Measurements from ENCODE around the gene GPR35.

GPR35 gene

GRCh38 chr2:240618776-240619175 lies 6.5 kb upstream of the GPR35 start:
- Histone ChIP-seq H3K4me1 (no peaks in the 10 kb centered on the region), H3K27me3 (ENCODE audit: control insufficient read depth, insufficient read depth, low read length) (no peaks in the 10 kb centered on the region), H2AFZ (no peak overlapping the region), H3K79me2 (no peaks in the 10 kb centered on the region), H3K36me3 (ENCODE audit: control insufficient read depth, insufficient read depth, low read length) (no peaks in the 10 kb centered on the region), H3K27ac (no peak overlapping the region), H3K4me3 (ENCODE audit: low read depth, low read length) (no peak overlapping the region), H3K4me2 (ENCODE audit: low read length) (no peak overlapping the region), H3K9ac (no peak overlapping the region), H3K9me3 (ENCODE audit: control insufficient read depth, low read length) (peaks cover 2% of the 10 kb centered on the region)
- TF ChIP-seq, protein P1, sequence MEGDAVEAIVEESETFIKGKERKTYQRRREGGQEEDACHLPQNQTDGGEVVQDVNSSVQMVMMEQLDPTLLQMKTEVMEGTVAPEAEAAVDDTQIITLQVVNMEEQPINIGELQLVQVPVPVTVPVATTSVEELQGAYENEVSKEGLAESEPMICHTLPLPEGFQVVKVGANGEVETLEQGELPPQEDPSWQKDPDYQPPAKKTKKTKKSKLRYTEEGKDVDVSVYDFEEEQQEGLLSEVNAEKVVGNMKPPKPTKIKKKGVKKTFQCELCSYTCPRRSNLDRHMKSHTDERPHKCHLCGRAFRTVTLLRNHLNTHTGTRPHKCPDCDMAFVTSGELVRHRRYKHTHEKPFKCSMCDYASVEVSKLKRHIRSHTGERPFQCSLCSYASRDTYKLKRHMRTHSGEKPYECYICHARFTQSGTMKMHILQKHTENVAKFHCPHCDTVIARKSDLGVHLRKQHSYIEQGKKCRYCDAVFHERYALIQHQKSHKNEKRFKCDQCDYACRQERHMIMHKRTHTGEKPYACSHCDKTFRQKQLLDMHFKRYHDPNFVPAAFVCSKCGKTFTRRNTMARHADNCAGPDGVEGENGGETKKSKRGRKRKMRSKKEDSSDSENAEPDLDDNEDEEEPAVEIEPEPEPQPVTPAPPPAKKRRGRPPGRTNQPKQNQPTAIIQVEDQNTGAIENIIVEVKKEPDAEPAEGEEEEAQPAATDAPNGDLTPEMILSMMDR (IDR thresholded peaks at IDR 0.05) = no peak

- H3K27ac ChIP-seq = no peak overlapping the region
- H3K79me2 ChIP-seq = no peaks in the 10 kb centered on the region
- H3K36me3 ChIP-seq (ENCODE audit: control insufficient read depth, insufficient read depth, low read length) = no peaks in the 10 kb centered on the region
- H3K4me3 ChIP-seq (ENCODE audit: low read depth, low read length) = no peak overlapping the region
- no peak overlapping the region for H3K9ac ChIP-seq
- peaks cover 2% of the 10 kb centered on the region for H3K9me3 ChIP-seq (ENCODE audit: control insufficient read depth, low read length)
- H3K4me2 ChIP-seq (ENCODE audit: low read length) = no peak overlapping the region
- H3K27me3 ChIP-seq (ENCODE audit: control insufficient read depth, insufficient read depth, low read length) = no peaks in the 10 kb centered on the region
- TF ChIP-seq, protein P1 (IDR thresholded peaks at IDR 0.05) = no peak
- no peaks in the 10 kb centered on the region for H3K4me1 ChIP-seq
- H2AFZ ChIP-seq = no peak overlapping the region
These were observed 5.7 kb upstream of the GPR35 start for GRCh38 chr2:240619506-240620148.

DNA sequence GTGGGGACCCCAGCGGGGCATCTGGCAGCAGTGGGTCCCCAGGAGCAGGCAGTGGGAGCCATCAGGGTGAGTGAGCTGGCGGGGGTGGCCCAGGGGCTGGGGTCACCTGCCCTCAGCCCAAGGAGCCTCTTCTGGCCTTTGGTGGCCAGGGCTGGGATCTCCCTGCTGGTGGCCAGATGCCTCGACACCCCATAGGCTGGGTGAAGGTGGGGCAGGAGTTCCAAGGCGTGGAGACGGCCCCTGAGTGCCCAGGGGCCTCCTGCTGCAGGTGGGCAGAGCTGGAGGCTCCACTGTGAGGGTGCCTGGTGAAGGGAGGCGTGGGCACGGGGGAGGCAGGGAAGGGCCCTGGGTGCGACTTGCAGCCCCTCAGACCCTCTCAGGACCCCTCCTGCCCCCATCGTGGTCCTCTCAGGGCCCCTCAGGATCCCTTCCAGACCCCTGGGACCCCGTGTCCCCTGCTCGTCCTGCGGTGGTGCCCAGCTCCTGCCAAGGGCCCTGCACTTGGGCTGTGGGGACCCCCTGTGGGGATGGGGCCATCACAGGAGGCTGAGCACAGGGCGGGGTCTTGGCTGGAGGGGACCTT lies 5.0 kb upstream of the GPR35 start:
- no peaks in the 10 kb centered on the region for H3K27me3 ChIP-seq (ENCODE audit: control insufficient read depth, insufficient read depth, low read length)
- H3K9ac ChIP-seq = no peak overlapping the region
- H3K4me1 ChIP-seq = no peaks in the 10 kb centered on the region
- H3K27ac ChIP-seq = no peak overlapping the region
- TF ChIP-seq, protein P1 (IDR thresholded peaks at IDR 0.05) = no peak
- H2AFZ ChIP-seq = no peak overlapping the region
- no peaks in the 10 kb centered on the region for H3K79me2 ChIP-seq
- no peak overlapping the region for H3K4me3 ChIP-seq (ENCODE audit: low read depth, low read length)
- peaks cover 2% of the 10 kb centered on the region for H3K9me3 ChIP-seq (ENCODE audit: control insufficient read depth, low read length)
- no peaks in the 10 kb centered on the region for H3K36me3 ChIP-seq (ENCODE audit: control insufficient read depth, insufficient read depth, low read length)
- H3K4me2 ChIP-seq (ENCODE audit: low read length) = no peak overlapping the region

DNA sequence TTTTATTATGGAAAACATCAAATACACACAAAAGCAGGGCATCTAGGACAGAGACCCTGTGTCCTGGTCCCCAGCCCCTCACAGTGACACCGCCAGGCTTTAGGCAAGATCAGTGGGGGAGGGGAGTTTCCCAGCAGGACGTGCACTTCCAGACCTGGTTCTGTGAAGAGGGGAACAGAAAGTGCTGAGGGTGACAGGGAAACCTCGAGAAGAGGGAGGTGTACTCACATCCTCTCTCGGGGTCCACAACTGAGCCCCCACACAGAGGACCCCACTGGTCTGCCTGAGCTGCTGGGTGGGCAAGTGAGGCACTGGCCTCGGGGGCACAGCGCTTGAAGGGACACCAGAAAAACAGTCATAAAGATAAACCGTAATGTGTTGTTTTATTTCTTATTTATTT lies 4.4 kb upstream of the GPR35 start:
- Histone ChIP-seq H3K27me3 (ENCODE audit: control insufficient read depth, insufficient read depth, low read length) (no peaks in the 10 kb centered on the region), H2AFZ (no peak overlapping the region), H3K4me1 (no peaks in the 10 kb centered on the region), H3K9me3 (ENCODE audit: control insufficient read depth, low read length) (peaks cover 2% of the 10 kb centered on the region), H3K9ac (no peak overlapping the region), H3K4me2 (ENCODE audit: low read length) (no peak overlapping the region), H3K27ac (no peak overlapping the region), H3K4me3 (ENCODE audit: low read depth, low read length) (no peak overlapping the region), H3K79me2 (no peaks in the 10 kb centered on the region), H3K36me3 (ENCODE audit: control insufficient read depth, insufficient read depth, low read length) (no peaks in the 10 kb centered on the region)
- TF ChIP-seq, protein P1 (IDR thresholded peaks at IDR 0.05) = no peak

DNA sequence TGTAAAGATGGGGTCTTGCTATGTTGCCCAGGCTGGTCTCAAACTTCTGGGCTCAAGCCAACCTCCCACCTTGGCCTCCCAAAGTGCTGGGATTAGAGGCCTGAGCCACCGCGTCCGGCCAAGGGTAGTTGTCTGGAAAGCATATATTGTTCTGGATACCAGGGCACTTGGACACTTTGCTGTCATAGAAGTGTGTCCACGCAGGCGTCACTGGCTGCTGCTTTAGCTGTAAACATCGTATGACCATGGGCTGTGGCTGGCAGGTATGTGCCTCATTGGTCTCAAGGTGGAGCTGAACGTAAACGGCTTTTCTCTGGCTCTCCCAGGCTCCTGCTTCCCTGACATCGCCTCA lies 3.2 kb upstream of the GPR35 start:
- no peaks in the 10 kb centered on the region for H3K4me1 ChIP-seq
- no peak overlapping the region for H3K9ac ChIP-seq
- H3K27ac ChIP-seq = no peak overlapping the region
- H3K79me2 ChIP-seq = no peaks in the 10 kb centered on the region
- TF ChIP-seq, protein P1 (IDR thresholded peaks at IDR 0.05) = no peak
- H3K9me3 ChIP-seq (ENCODE audit: control insufficient read depth, low read length) = peaks cover 2% of the 10 kb centered on the region
- no peak overlapping the region for H3K4me2 ChIP-seq (ENCODE audit: low read length)
- H3K4me3 ChIP-seq (ENCODE audit: low read depth, low read length) = no peak overlapping the region
- H3K27me3 ChIP-seq (ENCODE audit: control insufficient read depth, insufficient read depth, low read length) = no peaks in the 10 kb centered on the region
- no peaks in the 10 kb centered on the region for H3K36me3 ChIP-seq (ENCODE audit: control insufficient read depth, insufficient read depth, low read length)
- H2AFZ ChIP-seq = no peak overlapping the region

Measured in parathyroid adenoma (tissue), 2 donors.